A673 (cell line): Measurements from ENCODE around the gene MRM3.

Experiments used
- CTCF ChIP-seq: fragments of 300-800, 200-600 bp; sonication (generic); conservative IDR thresholded peaks from 2 replicates; pipeline ENCODE4 v1.5.1; 2017; ENCODE audit warnings: low read depth, mild to moderate bottlenecking, antibody characterized with exemption, low read length, moderate library complexity, mixed read lengths
- EZH2 ChIP-seq: fragments of 200-600 bp; sonication (generic); IDR thresholded peaks from 2 replicates; pipeline ENCODE4 v1.6.1; 2017; ENCODE audit warnings: borderline replicate concordance, low read depth, mild to moderate bottlenecking, mixed read lengths, antibody characterized with exemption, low read length; ENCODE audit not compliant: poor library complexity, severe bottlenecking

- TF ChIP-seq CTCF (no peak), EZH2 (no peak)
Measured at GRCh38 chr17:830950-831349, 48.8 kb downstream of the MRM3 start.
